CD4-positive, alpha-beta T cell treated with Interleukin-17A for 1 hour (primary cell): ENCODE measurements around the gene EFCAB11.

Source experiments
- DNase-seq: peaks from one replicate; pipeline ENCODE4 v3.0.0-alpha.2; 2020

EFCAB11 gene

GRCh38 chr14:89954070-89955021 is at the start of gene EFCAB11:
TSS of gene EFCAB11 (minus strand) at chr14:89954730. CDS start at chr14:89954660, 70 bp downstream.
- peak; percentile 98 for DNase-seq

GRCh38 chr14:90003526-90004307 is 49.2 kb upstream of the EFCAB11 start:
- no peak for DNase-seq

- DNase-seq: no peak
These were observed 46.4 kb upstream of the EFCAB11 start for GRCh38 chr14:90000935-90001334.

GRCh38 chr14:89996963-89997362 is 42.4 kb upstream of the EFCAB11 start:
- DNase-seq: no peak

- no peak for DNase-seq
These were observed 37.7 kb upstream of the EFCAB11 start for GRCh38 chr14:89992273-89992672.

GRCh38 chr14:89990623-89991275 is 36.2 kb upstream of the EFCAB11 start:
- DNase-seq: no peak

GRCh38 chr14:89990218-89990617 is 35.7 kb upstream of the EFCAB11 start:
- DNase-seq: no peak

GRCh38 chr14:89988787-89989186 is 34.3 kb upstream of the EFCAB11 start:
- no peak for DNase-seq

GRCh38 chr14:89987161-89987475 is 32.6 kb upstream of the EFCAB11 start:
- no peak for DNase-seq

GRCh38 chr14:89986462-89987160 is 32.1 kb upstream of the EFCAB11 start:
- DNase-seq: no peak

- no peak for DNase-seq
These were observed 28.8 kb upstream of the EFCAB11 start for GRCh38 chr14:89983375-89983774.

- no peak for DNase-seq
These were observed 24.1 kb upstream of the EFCAB11 start for GRCh38 chr14:89978656-89979055.

GRCh38 chr14:89977668-89978067 is 23.1 kb upstream of the EFCAB11 start:
- DNase-seq: no peak

- peak; percentile 54 for DNase-seq
These were observed 18.8 kb upstream of the EFCAB11 start for GRCh38 chr14:89973234-89973823.

- DNase-seq: no peak
These were observed 11.3 kb upstream of the EFCAB11 start for GRCh38 chr14:89965839-89966238.

GRCh38 chr14:89963288-89963978 is 8.9 kb upstream of the EFCAB11 start:
- no peak for DNase-seq

GRCh38 chr14:89960914-89961313 is 6.4 kb upstream of the EFCAB11 start:
- DNase-seq: no peak

- DNase-seq: peak; percentile 47
These were observed 5.4 kb upstream of the EFCAB11 start for GRCh38 chr14:89959853-89960445.

- no peak for DNase-seq
These were observed 4.4 kb upstream of the EFCAB11 start for GRCh38 chr14:89958966-89959365.

GRCh38 chr14:89957791-89958190 is 3.3 kb upstream of the EFCAB11 start:
- no peak for DNase-seq

GRCh38 chr14:89957376-89957775 is 2.8 kb upstream of the EFCAB11 start:
- no peak for DNase-seq
